Endothelial cell of umbilical vein (primary cell): ENCODE results near the gene SPAAR. TPM values are rescaled to one million over a fixed set of nuclear protein-coding genes. Genes with fewer than 3 reads are reported as not detected.
A peak's percentile ranks its signal among the peaks of the same experiment; 100 is the strongest.

Source experiments
- BruUV-seq: library from RNA; stranded (reverse); fragments of 400-500 nt; replicated peaks from 2 replicates; lab custom pipeline; 2021; lab: Mats Ljungman, UMichigan
- CTCF ChIA-PET: fragments of 300-600, 350-600 bp; sonication (Branson Sonifier 250); formaldehyde crosslinking; loops from one replicate; lab custom pipeline; 2021; ENCODE audit warnings: antibody characterized with exemption, inconsistent platforms; lab: Charles Lee
- POLR2A ChIA-PET: fragments of 300-600, 350-600 bp; sonication (Branson Sonifier 250); formaldehyde crosslinking; loops from one replicate; lab custom pipeline; 2021; ENCODE audit warnings: antibody characterized with exemption, inconsistent platforms; lab: Charles Lee
- DNase-seq: peaks from one replicate; pipeline ENCODE4 v3.0.0-alpha.2; 2011; ENCODE audit warnings: low read depth, low spot score
- FAIRE-seq: peaks from 2 replicates; lab custom pipeline; 2011; peaks lifted over from hg19 to GRCh38; lab: Jason Lieb, UNC
- H2AFZ ChIP-seq: 2 replicates; pipeline ENCODE4 v1.6.0; 2012; ENCODE audit warnings: low read depth, low read length, control low read depth, inconsistent platforms
- H3K27ac ChIP-seq: 2 replicates; pipeline ENCODE4 v1.5.1; 2011; ENCODE audit warnings: low read depth, mild to moderate bottlenecking, control low read depth, low read length, moderate library complexity; ENCODE audit not compliant: insufficient read depth
- H3K27me3 ChIP-seq, 2 experiments: 2 replicates each; pipeline versions ENCODE4 v1.6.0 to v1.6.1; 2011; ENCODE audit warnings: low read length in 2 of 2, mixed read lengths in 1 of 2; ENCODE audit not compliant: control insufficient read depth in 2 of 2, insufficient read depth in 2 of 2
- H3K36me3 ChIP-seq, 2 experiments: 2 replicates in 1 of 2; 3 replicates in 1 of 2; pipeline ENCODE4 v1.5.1; 2011; ENCODE audit warnings: low read length in 2 of 2, mild to moderate bottlenecking in 1 of 2, moderate library complexity in 1 of 2; ENCODE audit not compliant: control insufficient read depth in 2 of 2, insufficient read depth in 2 of 2; ENCODE audit errors: extremely low read depth in 1 of 2
- H3K4me1 ChIP-seq: 3 replicates; pipeline ENCODE4 v1.5.1; 2011; ENCODE audit warnings: mild to moderate bottlenecking, low read length; ENCODE audit not compliant: control insufficient read depth, insufficient read depth; ENCODE audit errors: extremely low read depth
- H3K4me2 ChIP-seq: 2 replicates; pipeline ENCODE4 v1.6.1; 2011; ENCODE audit warnings: low read length, control low read depth, mixed read lengths; ENCODE audit not compliant: insufficient read depth
- H3K4me3 ChIP-seq, 3 experiments: fragments of 200-600 bp in 1 of 3; sonication (generic), shearing (Covaris generic) in 1 of 3; replicated peaks in 1 of 3; 2 replicates each; pipeline ENCODE4 v1.5.1; 2011 to 2016; ENCODE audit warnings: control low read depth in 3 of 3, low read length in 3 of 3, mild to moderate bottlenecking in 2 of 3, inconsistent platforms in 1 of 3, low read depth in 1 of 3, moderate library complexity in 1 of 3; ENCODE audit not compliant: insufficient read depth in 1 of 3
- H3K79me2 ChIP-seq: 2 replicates; pipeline ENCODE4 v1.6.0; 2012; ENCODE audit warnings: low read length, inconsistent platforms; ENCODE audit not compliant: control insufficient read depth, insufficient read depth
- H3K9ac ChIP-seq: replicated peaks from 2 replicates; pipeline ENCODE3; 2011; ENCODE audit warnings: low read length, control low read depth; ENCODE audit not compliant: insufficient read depth; ENCODE audit errors: extremely low read depth
- H3K9me1 ChIP-seq: replicated peaks from 3 replicates; pipeline ENCODE4 v1.6.0; 2011; ENCODE audit warnings: mild to moderate bottlenecking, low read length; ENCODE audit not compliant: control insufficient read depth, insufficient read depth; ENCODE audit errors: extremely low read depth
- H3K9me3 ChIP-seq: replicated peaks from 2 replicates; pipeline ENCODE4 v1.5.1; 2012; ENCODE audit warnings: low read length, inconsistent platforms; ENCODE audit not compliant: control insufficient read depth, insufficient read depth
- H4K20me1 ChIP-seq: replicated peaks from 2 replicates; pipeline ENCODE3; 2011; ENCODE audit warnings: mild to moderate bottlenecking, low read length; ENCODE audit not compliant: control insufficient read depth, insufficient read depth; ENCODE audit errors: extremely low read depth
- EZH2 ChIP-seq: IDR thresholded peaks from 2 replicates; pipeline ENCODE4 v1.6.1; 2012; ENCODE audit warnings: borderline replicate concordance, low read depth, mild to moderate bottlenecking, moderate library complexity, low read length, inconsistent platforms; ENCODE audit not compliant: severe bottlenecking
- FOS ChIP-seq: IDR thresholded peaks from 2 replicates; pipeline ENCODE4 v1.6.1; 2011; ENCODE audit warnings: mild to moderate bottlenecking, low read length, moderate library complexity, borderline replicate concordance; ENCODE audit not compliant: insufficient read depth
- GATA2 ChIP-seq: IDR thresholded peaks from 2 replicates; pipeline ENCODE4 v1.7.0; 2011; ENCODE audit warnings: low read depth, mild to moderate bottlenecking, moderate library complexity, mixed read lengths, low read length; ENCODE audit not compliant: insufficient read length, insufficient read depth
- JUN ChIP-seq: IDR thresholded peaks from 2 replicates; pipeline ENCODE4 v1.6.1; 2011; ENCODE audit warnings: borderline replicate concordance, low read depth; ENCODE audit not compliant: insufficient read length, insufficient read depth
- MYC ChIP-seq: IDR thresholded peaks from one replicate; pipeline ENCODE4 v1.6.1; 2011; ENCODE audit warnings: mild to moderate bottlenecking, low read depth, low read length
- POLR2A ChIP-seq: IDR thresholded peaks from 2 replicates; pipeline ENCODE4 v1.6.1; 2012; ENCODE audit warnings: low read depth, mild to moderate bottlenecking, control low read depth, low read length
- POLR2AphosphoS5 ChIP-seq: IDR thresholded peaks from 2 replicates; pipeline ENCODE4 v1.6.1; 2012; ENCODE audit warnings: low read depth, mild to moderate bottlenecking, control low read depth, low read length, moderate library complexity; ENCODE audit not compliant: insufficient read depth
- dilution Hi-C: fragments of 300-500 bp; cut with MboI; formaldehyde crosslinking; loops from one replicate; pipeline ENCODE4 v1.15.0; 2019; ENCODE audit warnings: low sequenced_read_pairs; ENCODE audit not compliant: extremely low pct_ligation_motif_present
- intact Hi-C: fragments of 100-400 bp; cut with micrococcal nuclease; formaldehyde crosslinking; loops from one replicate; pipeline ENCODE4 v1.10.0; 2022
- polyA plus RNA-seq, 4 experiments: library from polyadenylated mRNA; depleted of rRNA in 3 of 4; stranded (reverse) in 3 of 4; unstranded in 1 of 4; fragments of >200 nt; gene quantifications; 2 replicates each; pipeline versions ENCODE4 v1.2.1 to v1.2.3, GENCODE V29; 2011 to 2012; ENCODE audit warnings: missing spikeins in 1 of 4
- total RNA-seq: library from RNA; stranded (reverse); gene quantifications from 2 replicates; pipeline ENCODE4 v1.2.3, GENCODE V29; 2021
- TF ChIP-seq, protein P1 (sequence below): IDR thresholded peaks from 2 replicates; pipeline ENCODE4 v1.6.1; 2011; ENCODE audit not compliant: insufficient read depth, insufficient read length
- TF ChIP-seq, protein P2 (sequence below), 2 donors: IDR thresholded peaks; 1 replicate in 1 of 2; 2 replicates in 1 of 2; pipeline ENCODE4 v1.5.1; 2011; ENCODE audit warnings: low read length in 2 of 2, mild to moderate bottlenecking in 2 of 2, moderate library complexity in 2 of 2, control low read depth in 1 of 2, inconsistent platforms in 1 of 2, low read depth in 1 of 2; ENCODE audit not compliant: insufficient read depth in 1 of 2; ENCODE audit errors: extremely low read depth in 1 of 2

SPAAR gene
- total and polyA plus RNA-seq, 2 donors (not counting 3 experiments of a cell fraction or from before 2014, with no cell fraction given) = 20.8 to 24.8 TPM

DNA sequence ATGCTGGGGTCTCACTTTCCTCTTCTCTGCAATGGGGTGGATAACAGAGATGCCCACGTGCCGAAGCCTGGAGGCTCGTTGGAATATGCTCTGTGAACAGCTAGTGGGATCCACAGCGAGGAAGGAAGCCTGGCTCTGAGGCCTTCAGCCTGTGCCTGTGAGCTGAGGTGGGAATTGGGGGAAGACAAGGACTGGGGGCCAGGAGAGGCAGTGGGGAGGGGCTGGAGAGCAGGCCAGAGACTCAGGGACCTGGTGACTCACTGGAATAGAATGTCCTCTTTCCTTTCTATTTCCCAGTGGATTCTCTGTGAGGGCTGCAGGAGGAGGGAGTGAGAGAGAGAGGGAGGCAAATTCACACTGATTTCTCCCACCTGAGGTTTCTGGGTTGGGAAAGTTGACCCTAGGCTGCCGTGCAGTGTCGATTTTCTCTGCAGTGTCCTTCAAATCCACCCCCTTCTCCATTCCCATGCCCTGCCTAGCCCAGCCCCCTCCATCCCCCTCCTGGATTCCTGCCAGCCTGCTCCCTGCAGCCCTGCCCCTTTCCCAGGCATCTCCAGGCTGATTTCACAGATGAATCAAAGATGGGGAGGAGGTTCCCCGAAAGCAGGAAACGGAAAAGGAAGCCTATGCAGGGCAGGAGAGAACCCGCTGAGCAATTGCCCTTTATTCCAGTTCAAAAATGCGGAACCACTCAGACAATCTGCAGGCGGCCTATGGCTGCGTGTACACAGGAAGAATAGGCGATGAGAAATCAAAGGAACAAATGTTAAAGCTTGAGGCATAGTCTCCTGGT, 1.4 kb upstream of the SPAAR start:
- FAIRE-seq = no peak
- BruUV-seq = no TSS peak
- Histone ChIP-seq H2AFZ (no peak overlapping the region), H3K9me3 (no peaks in the 10 kb centered on the region), H3K27me3 (no peaks in the 10 kb centered on the region), H3K9ac (peak overlapping the region; percentile 77), H3K27ac (peak overlapping the region; percentile 94), H3K4me2 (peak overlapping the region; percentile 63), H3K79me2 (peaks cover 36% of the 10 kb centered on the region), H3K4me3 (peak overlapping the region in 1 of 3 experiments; percentile 3), H3K4me1 (peaks cover 79% of the 10 kb centered on the region), H3K9me1 (no peaks in the 10 kb centered on the region), H3K36me3 (no peaks in the 10 kb centered on the region), H4K20me1 (no peaks in the 10 kb centered on the region)
- CTCF ChIA-PET = interaction anchor here (0.9 to 6.4 kb wide), 8 partner anchors 25 to 118 kb away, joined by 4 to 46 read pairs (median 4); no protein-coding TSS in a partner anchor
- dilution Hi-C loops (no loop called here), intact Hi-C loops (loop anchor here (1.0 to 5.0 kb wide), 6 partner anchors 37 to 251 kb away; partner anchors contain the start of genes CCDC107, CREB3, RMRP and TLN1)
- peak; percentile 54 for TF ChIP-seq POLR2AphosphoS5
- peak; percentile 78 for TF ChIP-seq GATA2
- peak; percentile 76 for TF ChIP-seq JUN
- TF ChIP-seq FOS = peak; percentile 73
- TF ChIP-seq, protein P1, sequence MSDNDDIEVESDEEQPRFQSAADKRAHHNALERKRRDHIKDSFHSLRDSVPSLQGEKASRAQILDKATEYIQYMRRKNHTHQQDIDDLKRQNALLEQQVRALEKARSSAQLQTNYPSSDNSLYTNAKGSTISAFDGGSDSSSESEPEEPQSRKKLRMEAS = no peak
- TF ChIP-seq, protein P2, sequence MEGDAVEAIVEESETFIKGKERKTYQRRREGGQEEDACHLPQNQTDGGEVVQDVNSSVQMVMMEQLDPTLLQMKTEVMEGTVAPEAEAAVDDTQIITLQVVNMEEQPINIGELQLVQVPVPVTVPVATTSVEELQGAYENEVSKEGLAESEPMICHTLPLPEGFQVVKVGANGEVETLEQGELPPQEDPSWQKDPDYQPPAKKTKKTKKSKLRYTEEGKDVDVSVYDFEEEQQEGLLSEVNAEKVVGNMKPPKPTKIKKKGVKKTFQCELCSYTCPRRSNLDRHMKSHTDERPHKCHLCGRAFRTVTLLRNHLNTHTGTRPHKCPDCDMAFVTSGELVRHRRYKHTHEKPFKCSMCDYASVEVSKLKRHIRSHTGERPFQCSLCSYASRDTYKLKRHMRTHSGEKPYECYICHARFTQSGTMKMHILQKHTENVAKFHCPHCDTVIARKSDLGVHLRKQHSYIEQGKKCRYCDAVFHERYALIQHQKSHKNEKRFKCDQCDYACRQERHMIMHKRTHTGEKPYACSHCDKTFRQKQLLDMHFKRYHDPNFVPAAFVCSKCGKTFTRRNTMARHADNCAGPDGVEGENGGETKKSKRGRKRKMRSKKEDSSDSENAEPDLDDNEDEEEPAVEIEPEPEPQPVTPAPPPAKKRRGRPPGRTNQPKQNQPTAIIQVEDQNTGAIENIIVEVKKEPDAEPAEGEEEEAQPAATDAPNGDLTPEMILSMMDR (IDR thresholded peaks at IDR 0.05; ENCODE audit: extremely low read depth in 1 of 2, insufficient read depth in 1 of 2, low read depth in 1 of 2, low read length in 2 of 2) = no peak
- no peak for TF ChIP-seq EZH2
- TF ChIP-seq POLR2A = no peak
- no peak for TF ChIP-seq MYC
- POLR2A ChIA-PET = no interaction called here
- peak; percentile 89 for DNase-seq
